ENCODE results near the gene SPOCK1. TPM values are rescaled to one million over a fixed set of nuclear protein-coding genes. Genes with fewer than 3 reads are reported as not detected.
A peak's percentile ranks its signal among the peaks of the same experiment; 100 is the strongest.

The SPOCK1 gene
- total and polyA plus RNA-seq, 2 experiments from 2014 or later = 268 to 471 TPM

- H3K9me3 ChIP-seq (ENCODE audit: low read depth) = no peaks in the 10 kb centered on the region
- no peaks in the 10 kb centered on the region for H3K36me3 ChIP-seq (ENCODE audit: low read depth)
- 91 to 93% methylated on average over 5 of the region's 5 CpGs for WGBS, 2 experiments (ENCODE audit: low coverage in 1 of 2, low lambda C conversion rate in 2 of 2, missing lambda C conversion rate in 2 of 2)
- no peaks in the 10 kb centered on the region; the same call in 1 of the 2 replicates for H3K4me1 ChIP-seq (ENCODE audit: insufficient read depth)
- H3F3A ChIP-seq (ENCODE audit: insufficient read depth) = no peaks in the 10 kb centered on the region
- H3K27me3 ChIP-seq (replicated peaks; ENCODE audit: insufficient read depth) = no peaks in the 10 kb centered on the region
- in situ Hi-C loops (cut with MboI) = no loop called here
- no peak overlapping the region for H2AFZ ChIP-seq
- H4K20me1 ChIP-seq (ENCODE audit: insufficient read depth) = no peaks in the 10 kb centered on the region
- H3K4me3 ChIP-seq = no peak overlapping the region
- no peak for TF ChIP-seq EZH2phosphoT487 (IDR thresholded peaks at IDR 0.05; ENCODE audit: insufficient read depth, low read depth)
- TF ChIP-seq EZH2 (IDR thresholded peaks at IDR 0.05; ENCODE audit: insufficient read depth, poor library complexity, severe bottlenecking) = no peak
- peaks cover 22% of the 10 kb centered on the region for H3K79me2 ChIP-seq (ENCODE audit: insufficient read depth)
- no peak overlapping the region for H3K9ac ChIP-seq
- H3K27ac ChIP-seq = no peak overlapping the region
- H3K9me2 ChIP-seq (ENCODE audit: insufficient read depth) = no peaks in the 10 kb centered on the region
- H3K4me2 ChIP-seq (ENCODE audit: unreplicated experiment) = no peak overlapping the region
- no peak for DNase-seq
These were observed 412.8 kb downstream of the SPOCK1 start for GRCh38 chr5:137086342-137086741.

- no peaks in the 10 kb centered on the region for H3K27me3 ChIP-seq (replicated peaks; ENCODE audit: insufficient read depth)
- no peak overlapping the region for H3K4me2 ChIP-seq (ENCODE audit: unreplicated experiment)
- H3K9me3 ChIP-seq (ENCODE audit: low read depth) = no peaks in the 10 kb centered on the region
- TF ChIP-seq EZH2phosphoT487 (IDR thresholded peaks at IDR 0.05; ENCODE audit: insufficient read depth, low read depth) = no peak
- TF ChIP-seq EZH2 (IDR thresholded peaks at IDR 0.05; ENCODE audit: insufficient read depth, poor library complexity, severe bottlenecking) = no peak
- no peak overlapping the region for H3K27ac ChIP-seq
- H3K9me2 ChIP-seq (ENCODE audit: insufficient read depth) = no peaks in the 10 kb centered on the region
- no peak overlapping the region for H3K9ac ChIP-seq
- no peaks in the 10 kb centered on the region for H3K4me1 ChIP-seq (ENCODE audit: insufficient read depth)
- no peak overlapping the region for H3K4me3 ChIP-seq
- peaks cover 30% of the 10 kb centered on the region for H3K79me2 ChIP-seq (ENCODE audit: insufficient read depth)
- DNase-seq = no peak
- H2AFZ ChIP-seq = no peak overlapping the region
- H4K20me1 ChIP-seq (ENCODE audit: insufficient read depth) = no peaks in the 10 kb centered on the region
- in situ Hi-C loops (cut with MboI) = no loop called here
- 95 to 99% methylated on average over 4 of the region's 4 CpGs for WGBS, 2 experiments (ENCODE audit: low coverage in 1 of 2, low lambda C conversion rate in 2 of 2, missing lambda C conversion rate in 2 of 2)
- H3F3A ChIP-seq (ENCODE audit: insufficient read depth) = no peaks in the 10 kb centered on the region
- H3K36me3 ChIP-seq (ENCODE audit: low read depth) = no peaks in the 10 kb centered on the region
These were observed 413.9 kb downstream of the SPOCK1 start for GRCh38 chr5:137085206-137085605.

GRCh38 chr5:137084016-137084415, 415.1 kb downstream of the SPOCK1 start:
- TF ChIP-seq EZH2phosphoT487 (IDR thresholded peaks at IDR 0.05; ENCODE audit: insufficient read depth, low read depth) (no peak), EZH2 (IDR thresholded peaks at IDR 0.05; ENCODE audit: insufficient read depth, poor library complexity, severe bottlenecking) (no peak)
- Histone ChIP-seq H3K27ac (no peak overlapping the region), H3K4me2 (ENCODE audit: unreplicated experiment) (no peak overlapping the region), H3K9me3 (ENCODE audit: low read depth) (no peaks in the 10 kb centered on the region), H3K27me3 (replicated peaks; ENCODE audit: insufficient read depth) (no peaks in the 10 kb centered on the region), H3K9ac (no peak overlapping the region), H2AFZ (no peak overlapping the region), H3K79me2 (ENCODE audit: insufficient read depth) (peaks cover 34% of the 10 kb centered on the region), H4K20me1 (ENCODE audit: insufficient read depth) (no peaks in the 10 kb centered on the region), H3K4me1 (ENCODE audit: insufficient read depth) (no peaks in the 10 kb centered on the region), H3F3A (ENCODE audit: insufficient read depth) (no peaks in the 10 kb centered on the region), H3K4me3 (no peak overlapping the region), H3K9me2 (ENCODE audit: insufficient read depth) (no peaks in the 10 kb centered on the region; the same call in 1 of the 2 replicates), H3K36me3 (ENCODE audit: low read depth) (no peaks in the 10 kb centered on the region)
- DNase-seq = no peak
- in situ Hi-C loops (cut with MboI) = no loop called here

- Histone ChIP-seq H3K79me2 (ENCODE audit: insufficient read depth) (peaks cover 24% of the 10 kb centered on the region), H3K27ac (no peak overlapping the region), H2AFZ (no peak overlapping the region), H3K4me1 (ENCODE audit: insufficient read depth) (peaks cover 10% of the 10 kb centered on the region; the same call in 1 of the 2 replicates), H3K27me3 (replicated peaks; ENCODE audit: insufficient read depth) (no peaks in the 10 kb centered on the region), H3K9ac (no peak overlapping the region), H3K4me2 (ENCODE audit: unreplicated experiment) (no peak overlapping the region), H3F3A (ENCODE audit: insufficient read depth) (0 out of 2 replicates have a peak, but pooled peaks cover under 1% of the 10 kb centered on the region), H3K4me3 (no peak overlapping the region), H3K9me3 (ENCODE audit: low read depth) (no peaks in the 10 kb centered on the region), H3K36me3 (ENCODE audit: low read depth) (no peaks in the 10 kb centered on the region), H3K9me2 (ENCODE audit: insufficient read depth) (no peaks in the 10 kb centered on the region; the same call in 1 of the 2 replicates), H4K20me1 (ENCODE audit: insufficient read depth) (no peaks in the 10 kb centered on the region)
- no peak for DNase-seq
- in situ Hi-C loops (cut with MboI) = no loop called here
- WGBS, 2 experiments (ENCODE audit: low coverage in 1 of 2, low lambda C conversion rate in 2 of 2, missing lambda C conversion rate in 2 of 2) = 94 to 96% methylated on average over 6 of the region's 6 CpGs
- TF ChIP-seq EZH2phosphoT487 (IDR thresholded peaks at IDR 0.05; ENCODE audit: insufficient read depth, low read depth) = no peak
- TF ChIP-seq EZH2 (IDR thresholded peaks at IDR 0.05; ENCODE audit: insufficient read depth, poor library complexity, severe bottlenecking) = no peak
These were observed 416.2 kb downstream of the SPOCK1 start for GRCh38 chr5:137082951-137083350.

GRCh38 chr5:137078171-137078665, 420.9 kb downstream of the SPOCK1 start:
- no peaks in the 10 kb centered on the region for H3K9me3 ChIP-seq (ENCODE audit: low read depth)
- peak; percentile 52 for DNase-seq
- no peak overlapping the region for H3K9ac ChIP-seq
- peaks cover 18% of the 10 kb centered on the region for H3K4me1 ChIP-seq (ENCODE audit: insufficient read depth)
- no peaks in the 10 kb centered on the region for H3K27me3 ChIP-seq (replicated peaks; ENCODE audit: insufficient read depth)
- no peak overlapping the region for H3K4me2 ChIP-seq (ENCODE audit: unreplicated experiment)
- H3K9me2 ChIP-seq (ENCODE audit: insufficient read depth) = no peaks in the 10 kb centered on the region; the same call in 1 of the 2 replicates
- TF ChIP-seq EZH2 (IDR thresholded peaks at IDR 0.05; ENCODE audit: insufficient read depth, poor library complexity, severe bottlenecking) (no peak), EZH2phosphoT487 (IDR thresholded peaks at IDR 0.05; ENCODE audit: insufficient read depth, low read depth) (no peak)
- no peak overlapping the region for H2AFZ ChIP-seq
- 68 to 69% methylated on average over 7 of the region's 7 CpGs for WGBS, 2 experiments (ENCODE audit: low coverage in 1 of 2, low lambda C conversion rate in 2 of 2, missing lambda C conversion rate in 2 of 2)
- H3K4me3 ChIP-seq = no peak overlapping the region
- H4K20me1 ChIP-seq (ENCODE audit: insufficient read depth) = no peaks in the 10 kb centered on the region
- peaks cover 12% of the 10 kb centered on the region for H3F3A ChIP-seq (ENCODE audit: insufficient read depth)
- peaks cover 20% of the 10 kb centered on the region for H3K79me2 ChIP-seq (ENCODE audit: insufficient read depth)
- H3K36me3 ChIP-seq (ENCODE audit: low read depth) = no peaks in the 10 kb centered on the region
- H3K27ac ChIP-seq = no peak overlapping the region
- in situ Hi-C loops (cut with MboI) = no loop called here
